Esophagus (tissue), 2 donors: ENCODE measurements around the gene PAQR8. TPM values are rescaled to one million over a fixed set of nuclear protein-coding genes. Genes with fewer than 3 reads are reported as not detected.

Source experiments
- H3K27ac ChIP-seq, 2 donors: one replicate each; pipeline ENCODE4 v1.5.1; 2013; ENCODE audit warnings: low read depth in 2 of 2, mild to moderate bottlenecking in 2 of 2, inconsistent platforms in 1 of 2, low read length in 1 of 2, moderate library complexity in 1 of 2
- H3K27me3 ChIP-seq, 2 donors: one replicate each; pipeline ENCODE4 v1.6.1; 2013; ENCODE audit warnings: low read length in 2 of 2, control low read depth in 1 of 2, mild to moderate bottlenecking in 1 of 2; ENCODE audit not compliant: insufficient read depth in 2 of 2, control insufficient read depth in 1 of 2
- H3K36me3 ChIP-seq, 2 donors: one replicate each; pipeline ENCODE4 v1.6.1; 2013; ENCODE audit warnings: low read length in 1 of 2; ENCODE audit not compliant: control insufficient read depth in 2 of 2, insufficient read depth in 2 of 2
- H3K4me1 ChIP-seq, 2 donors: one replicate each; pipeline ENCODE4 v1.6.1; 2013; ENCODE audit warnings: low read length in 1 of 2; ENCODE audit not compliant: control insufficient read depth in 2 of 2, insufficient read depth in 2 of 2
- H3K4me3 ChIP-seq, 2 donors: one replicate each; pipeline ENCODE4 v1.5.1; 2013; ENCODE audit warnings: low read length in 2 of 2, mild to moderate bottlenecking in 2 of 2, low read depth in 1 of 2, moderate library complexity in 1 of 2
- H3K9me3 ChIP-seq, 2 donors: one replicate each; pipeline ENCODE4 v1.6.1; 2013; ENCODE audit warnings: mild to moderate bottlenecking in 2 of 2, low read depth in 1 of 2, low read length in 1 of 2, moderate library complexity in 1 of 2; ENCODE audit not compliant: control insufficient read depth in 2 of 2, insufficient read depth in 1 of 2
- WGBS, 2 donors: extraction: QIAGEN DNeasy Blood & Tissue Kit; methylation state at CpG; one replicate each; pipeline ENCODE4 v1.1.7; 2013; 5-methylcytosine and 5-hydroxymethylcytosine counted together
- polyA plus RNA-seq, 2 donors: library from polyadenylated mRNA; stranded (reverse); fragments of 200-250 nt; gene quantifications; one replicate each; pipeline ENCODE4 v1.2.3, GENCODE V29; 2013
- donor health status: healthy with polysubstance abuse.
- donor health status: Bipolar disorder and iron deficiency.

PAQR8 gene, protein sequence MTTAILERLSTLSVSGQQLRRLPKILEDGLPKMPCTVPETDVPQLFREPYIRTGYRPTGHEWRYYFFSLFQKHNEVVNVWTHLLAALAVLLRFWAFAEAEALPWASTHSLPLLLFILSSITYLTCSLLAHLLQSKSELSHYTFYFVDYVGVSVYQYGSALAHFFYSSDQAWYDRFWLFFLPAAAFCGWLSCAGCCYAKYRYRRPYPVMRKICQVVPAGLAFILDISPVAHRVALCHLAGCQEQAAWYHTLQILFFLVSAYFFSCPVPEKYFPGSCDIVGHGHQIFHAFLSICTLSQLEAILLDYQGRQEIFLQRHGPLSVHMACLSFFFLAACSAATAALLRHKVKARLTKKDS
- 1 to 10 TPM; 5.1 to 7.7 TPM for polyA plus RNA-seq

DNA sequence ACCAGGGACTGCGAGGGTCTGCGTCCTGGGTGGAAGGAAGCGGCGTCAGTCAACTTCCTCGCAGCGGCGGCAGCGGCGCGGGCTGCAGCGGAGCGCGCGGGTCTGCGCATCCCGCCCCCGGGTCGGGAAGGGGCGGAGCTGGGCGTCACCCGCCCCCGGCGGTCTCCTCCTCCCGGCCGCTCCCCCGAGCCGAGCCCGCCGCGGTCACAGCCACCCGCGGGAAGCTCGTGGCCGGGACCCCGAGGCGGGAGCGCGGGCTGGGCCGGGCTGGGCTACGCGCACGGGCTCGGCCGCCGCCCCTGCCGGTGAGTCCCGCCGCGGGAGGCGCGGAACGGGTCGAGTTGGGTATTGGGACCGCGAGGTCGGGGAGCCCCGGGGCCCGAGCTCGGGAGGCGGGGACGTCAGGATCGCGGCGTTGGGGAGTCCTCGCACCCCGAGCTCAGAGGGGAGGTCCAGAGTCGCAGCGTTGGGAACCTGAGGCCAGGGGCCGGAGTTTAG, at the start of gene PAQR8:
PAQR8 (plus strand) TSS at position 207 of the 498 bp plus-strand sequence. CDS start 41,063 bp downstream, outside the sequence.
- 1% methylated on average over 26 to 69 of the region's 69 CpGs for WGBS, 2 donors
- H3K4me1 ChIP-seq = peaks cover 0 to 5% of the 10 kb centered on the region in 2 donors

DNA sequence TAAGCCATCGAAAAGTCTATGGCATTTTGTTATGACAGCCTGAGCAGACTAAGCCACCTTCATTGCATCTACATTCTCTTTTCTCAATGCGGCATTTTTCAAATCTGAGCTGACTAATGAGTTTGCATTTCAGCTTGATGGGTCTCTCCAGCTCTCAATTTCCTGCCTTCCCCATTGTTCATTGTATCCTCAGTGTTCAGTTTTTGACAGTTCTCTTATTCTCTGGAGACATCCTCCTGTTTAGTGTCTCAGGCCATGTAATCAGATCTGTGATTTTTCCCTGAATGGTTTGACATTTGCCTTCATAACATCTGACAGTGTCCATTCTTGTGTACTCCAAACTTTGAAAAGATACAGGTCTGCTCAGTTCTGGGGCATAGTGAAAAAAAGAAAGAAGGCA, 49.5 kb upstream of the PAQR8 start:
- H3K4me3 ChIP-seq = no peak overlapping the region
- no peaks in the 10 kb centered on the region for H3K36me3 ChIP-seq
- WGBS, 2 donors = 84 to 94% methylated on average over 2 of the region's 2 CpGs
- no peaks in the 10 kb centered on the region for H3K27me3 ChIP-seq
- H3K4me1 ChIP-seq = peaks cover 0 to 2% of the 10 kb centered on the region in 2 donors
- H3K9me3 ChIP-seq = no peaks in the 10 kb centered on the region
- no peak overlapping the region for H3K27ac ChIP-seq

More for the DNA sequence above, at the start of gene PAQR8:
- H3K27ac ChIP-seq = peak within 1 kb of the TSS; percentile 75 to 83
- H3K9me3 ChIP-seq = no peaks in the 10 kb centered on the region
- H3K27me3 ChIP-seq = no peaks in the 10 kb centered on the region
- peak within 1 kb of the TSS; percentile 78 to 85 for H3K4me3 ChIP-seq
- no peaks in the 10 kb centered on the region for H3K36me3 ChIP-seq

DNA sequence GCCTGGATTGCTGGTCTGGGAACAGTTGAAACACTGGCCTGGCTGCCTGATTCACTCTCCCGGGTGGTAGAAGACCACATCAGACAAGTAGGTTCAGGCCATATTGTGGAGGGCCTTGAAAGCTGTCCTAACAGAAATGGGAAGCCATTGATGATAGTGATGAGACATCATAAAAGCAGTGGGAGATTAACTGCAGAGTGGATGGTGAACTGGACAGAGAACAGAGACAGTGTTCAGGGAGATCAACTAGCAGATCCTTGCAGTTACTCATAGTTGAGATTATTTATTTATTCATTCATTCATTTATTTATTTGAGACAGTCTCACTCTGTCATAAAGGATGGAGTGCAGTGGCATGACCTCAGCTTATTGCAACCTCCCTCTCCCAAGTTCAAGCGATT, 47.2 kb upstream of the PAQR8 start:
- H3K9me3 ChIP-seq = no peaks in the 10 kb centered on the region
- WGBS, 2 donors = 76 to 89% methylated on average over 2 of the region's 2 CpGs
- H3K4me1 ChIP-seq = peaks cover 0 to 2% of the 10 kb centered on the region in 2 donors
- no peak overlapping the region for H3K27ac ChIP-seq
- H3K27me3 ChIP-seq = no peaks in the 10 kb centered on the region
- no peaks in the 10 kb centered on the region for H3K36me3 ChIP-seq
- no peak overlapping the region for H3K4me3 ChIP-seq

DNA sequence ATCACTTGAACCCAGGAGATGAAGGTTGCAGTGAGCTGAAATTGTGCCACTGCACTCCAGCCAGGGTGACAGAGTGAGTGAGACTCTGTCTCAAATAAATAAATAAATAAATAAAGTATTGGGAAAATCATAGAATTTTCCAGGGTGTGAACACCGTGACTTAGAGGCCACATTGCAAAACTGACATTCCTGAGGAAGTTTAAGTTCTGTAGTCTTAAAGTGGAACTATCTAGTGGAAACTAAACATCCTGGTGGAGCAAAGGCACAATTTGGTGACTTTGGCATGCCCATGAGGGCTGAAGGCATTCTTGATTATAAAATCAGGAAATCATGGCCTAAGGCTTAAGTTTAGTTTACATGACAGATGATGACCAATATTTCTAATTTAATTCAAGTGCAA, 44.7 kb upstream of the PAQR8 start:
- no peak overlapping the region for H3K27ac ChIP-seq
- H3K4me3 ChIP-seq = no peak overlapping the region
- H3K36me3 ChIP-seq = no peaks in the 10 kb centered on the region
- 82 to 86% methylated on average over 1 of the region's 1 CpG for WGBS, 2 donors
- no peaks in the 10 kb centered on the region for H3K27me3 ChIP-seq
- no peaks in the 10 kb centered on the region for H3K9me3 ChIP-seq
- H3K4me1 ChIP-seq = no peaks in the 10 kb centered on the region

DNA sequence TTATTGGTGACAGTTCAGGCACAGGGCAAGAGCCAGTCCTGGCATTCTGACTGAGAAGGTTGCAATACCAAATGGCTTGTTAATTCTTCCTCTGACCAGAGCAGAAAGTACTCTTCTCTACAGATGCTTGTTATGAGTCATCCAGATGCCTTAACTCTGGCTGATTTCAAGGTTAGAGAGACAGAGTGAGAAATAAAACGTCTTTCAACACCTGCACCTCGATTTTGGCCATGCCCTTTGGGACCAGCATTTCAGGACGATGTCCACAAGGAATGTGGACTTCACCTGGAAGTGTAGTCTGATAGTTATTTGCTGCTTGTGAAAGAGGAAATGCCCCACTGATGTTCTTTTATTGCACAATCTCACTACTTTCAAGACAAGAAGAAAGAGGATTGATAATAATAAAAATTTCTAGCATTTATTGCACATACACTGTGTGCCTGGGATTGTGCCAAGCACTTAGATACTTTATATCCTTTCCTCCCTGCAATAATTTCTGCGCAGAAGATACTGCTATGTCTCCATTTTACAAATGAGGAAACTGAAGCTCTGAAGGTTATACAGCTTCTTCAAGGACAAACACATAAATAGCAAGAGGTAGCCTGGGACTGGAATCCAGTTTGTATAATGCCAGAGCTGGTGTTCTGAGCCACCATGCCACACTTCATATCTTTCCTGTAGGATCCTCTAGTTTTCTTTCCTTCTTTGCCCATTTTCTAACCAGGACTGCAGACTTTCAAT, 43.9 kb upstream of the PAQR8 start:
- Histone ChIP-seq H3K27me3 (no peaks in the 10 kb centered on the region), H3K4me1 (no peaks in the 10 kb centered on the region), H3K4me3 (no peak overlapping the region), H3K36me3 (no peaks in the 10 kb centered on the region), H3K27ac (no peak overlapping the region), H3K9me3 (no peaks in the 10 kb centered on the region)
- WGBS, 2 donors = 51 to 56% methylated on average over 4 of the region's 4 CpGs

DNA sequence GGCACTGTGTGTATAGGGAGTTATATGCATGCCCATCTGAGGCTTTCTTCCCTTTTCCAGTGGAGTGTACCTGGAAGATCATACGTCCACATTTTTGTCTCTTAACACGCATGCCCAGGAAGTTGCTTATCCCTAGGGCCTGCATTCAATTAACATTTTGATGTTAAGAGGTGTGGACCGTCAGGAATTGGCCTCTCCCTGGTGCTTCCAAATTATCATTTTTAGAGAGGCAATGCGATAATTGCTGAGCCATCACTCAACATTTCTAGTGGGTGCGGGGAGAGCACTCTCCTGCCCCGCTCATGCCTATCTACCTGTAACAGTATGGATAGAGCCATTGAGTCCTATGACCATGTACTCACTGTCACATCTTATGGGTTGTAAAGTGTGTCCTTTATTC, 37.8 kb upstream of the PAQR8 start:
- Histone ChIP-seq H3K27me3 (no peaks in the 10 kb centered on the region), H3K27ac (no peak overlapping the region), H3K4me1 (no peaks in the 10 kb centered on the region), H3K9me3 (no peaks in the 10 kb centered on the region), H3K36me3 (no peaks in the 10 kb centered on the region), H3K4me3 (no peak overlapping the region)
- 91 to 97% methylated on average over 6 of the region's 6 CpGs for WGBS, 2 donors

DNA sequence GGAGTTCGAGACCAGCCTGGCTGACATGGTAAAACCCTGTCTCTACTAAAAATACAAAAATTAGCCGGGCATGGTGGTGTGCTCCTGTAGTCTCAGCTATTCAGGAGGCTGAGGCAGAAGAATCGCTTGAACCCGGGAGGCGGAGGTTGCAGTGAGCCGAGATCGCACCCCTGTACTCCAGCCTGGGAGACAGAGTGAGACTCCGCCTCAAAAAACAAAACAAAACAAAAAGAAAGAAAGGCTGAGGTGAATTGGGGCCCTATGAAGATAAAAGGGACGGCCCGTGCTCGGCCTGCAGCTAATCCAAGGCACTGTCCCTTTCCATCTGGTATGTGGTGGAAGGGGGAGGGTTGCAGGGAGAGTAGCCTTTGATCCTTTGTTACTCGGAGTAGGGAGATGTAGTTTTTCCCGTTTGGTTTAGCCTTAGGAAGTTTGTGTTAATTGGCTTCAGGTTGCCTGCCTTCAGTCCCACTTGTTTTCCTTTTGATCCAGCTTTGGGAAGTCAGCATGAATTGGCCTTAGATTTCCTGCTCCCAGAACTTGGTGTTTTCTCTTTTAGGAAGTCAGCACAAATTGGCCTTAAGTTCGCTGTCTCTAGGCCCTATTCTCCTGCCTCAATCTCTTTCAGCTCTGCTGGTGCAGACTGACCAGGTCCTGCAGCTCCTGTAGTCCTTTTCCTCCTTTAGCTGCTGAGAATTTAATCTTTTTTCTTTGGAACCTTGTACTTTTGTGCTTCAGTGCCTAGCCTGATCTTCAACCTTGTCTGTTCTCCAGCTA, 36.1 kb upstream of the PAQR8 start:
- H3K27ac ChIP-seq = no peak overlapping the region

DNA sequence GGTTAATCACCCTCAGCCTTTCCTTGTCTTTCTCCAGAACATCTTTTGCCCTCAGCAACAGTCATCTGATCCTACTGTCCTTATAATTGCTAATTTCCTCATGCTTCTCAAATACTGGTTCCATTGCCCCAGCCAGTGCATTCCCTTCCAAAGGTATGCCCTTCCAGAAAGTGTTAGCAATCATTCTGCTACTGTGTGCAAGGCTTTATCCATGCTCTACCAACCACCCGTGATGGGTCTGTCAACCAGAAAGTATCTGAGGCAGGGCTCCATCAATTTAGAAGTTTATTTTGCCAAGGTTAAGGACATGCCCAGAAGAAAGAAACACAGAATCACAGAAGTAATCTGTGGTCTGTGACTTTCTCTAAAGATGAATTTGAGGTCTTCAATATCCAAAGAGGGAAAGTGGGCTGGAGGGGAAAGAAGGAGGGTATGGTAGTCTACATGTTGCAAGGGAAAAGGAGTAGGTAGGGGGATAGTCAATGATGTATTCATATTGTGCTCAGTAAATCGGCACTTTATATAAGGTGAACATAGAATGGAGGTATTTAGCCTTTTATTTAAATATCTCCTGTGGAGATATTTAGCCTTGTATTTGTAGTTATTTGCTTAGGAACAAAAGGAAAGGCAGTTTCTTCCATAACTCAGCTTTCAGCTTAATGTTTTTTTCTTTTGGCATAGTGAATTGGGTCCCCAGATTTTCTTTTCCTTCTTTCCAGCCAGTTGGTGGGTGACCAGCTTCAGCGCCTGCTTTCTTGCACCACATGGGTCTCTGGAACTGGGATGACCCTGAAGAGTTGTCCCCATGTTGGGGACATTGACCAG, 35.2 kb upstream of the PAQR8 start:
- no peaks in the 10 kb centered on the region for H3K27me3 ChIP-seq
- peaks cover 0 to 2% of the 10 kb centered on the region in 2 donors for H3K4me1 ChIP-seq
- 88% methylated on average over 3 of the region's 3 CpGs for WGBS, 2 donors
- H3K4me3 ChIP-seq = no peak overlapping the region
- no peak overlapping the region for H3K27ac ChIP-seq
- no peaks in the 10 kb centered on the region for H3K36me3 ChIP-seq
- no peaks in the 10 kb centered on the region for H3K9me3 ChIP-seq

More for the DNA sequence above, 36.1 kb upstream of the PAQR8 start:
- Histone ChIP-seq H3K4me3 (no peak overlapping the region), H3K4me1 (peaks cover 0 to 2% of the 10 kb centered on the region in 2 donors), H3K9me3 (no peaks in the 10 kb centered on the region), H3K27me3 (no peaks in the 10 kb centered on the region), H3K36me3 (no peaks in the 10 kb centered on the region)
- 67 to 68% methylated on average over 14 of the region's 14 CpGs for WGBS, 2 donors

DNA sequence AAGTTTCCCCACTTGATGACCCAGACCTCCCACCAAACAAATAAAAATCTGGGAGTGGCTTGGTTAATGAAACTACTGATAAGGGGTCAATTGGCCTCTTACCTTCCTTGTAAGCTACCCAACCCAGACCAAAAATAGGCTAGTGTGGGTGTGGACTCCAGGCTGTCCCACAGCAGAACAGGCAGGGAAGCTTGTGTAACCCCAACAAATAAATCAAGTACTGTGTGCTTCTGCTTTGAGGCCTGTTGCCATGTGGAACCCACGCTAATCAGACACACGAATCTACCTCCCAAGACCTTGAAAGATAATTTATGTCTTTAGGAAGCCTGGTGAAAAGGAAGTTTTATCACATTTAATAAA, 33.7 kb upstream of the PAQR8 start:
- Histone ChIP-seq H3K36me3 (no peaks in the 10 kb centered on the region), H3K4me1 (peaks cover 0 to 2% of the 10 kb centered on the region in 2 donors), H3K27me3 (no peaks in the 10 kb centered on the region), H3K9me3 (no peaks in the 10 kb centered on the region), H3K4me3 (no peak overlapping the region), H3K27ac (no peak overlapping the region)
- WGBS, 2 donors = 74 to 82% methylated on average over 2 of the region's 2 CpGs
